ENCODE measurements around the gene BEGAIN.

GRCh38 chr14:100541621-100542560 lies 45.3 kb downstream of the BEGAIN start:
- TF ChIP-seq POLR2A (IDR thresholded peaks at IDR 0.05), result no peak
- no peak for TF ChIP-seq CTCF (IDR thresholded peaks at IDR 0.05)
